Keratinocyte (primary cell): ENCODE results near the gene MRPS5. TPM values are rescaled to one million over a fixed set of nuclear protein-coding genes. Genes with fewer than 3 reads are reported as not detected.
A peak's percentile ranks its signal among the peaks of the same experiment; 100 is the strongest.

Experiments
- DNase-seq: peaks from one replicate; pipeline ENCODE4 v3.0.0-alpha.2; 2011; ENCODE audit warnings: low read depth, missing footprints, low spot score
- FAIRE-seq: peaks from 2 replicates; lab custom pipeline; 2011; peaks lifted over from hg19 to GRCh38; lab: Jason Lieb, UNC
- H2AFZ ChIP-seq: 2 replicates; pipeline ENCODE4 v1.6.0; 2012; ENCODE audit warnings: low read length, control low read depth, inconsistent platforms; ENCODE audit not compliant: control insufficient read depth
- H3K27ac ChIP-seq: 2 replicates; pipeline ENCODE4 v1.5.1; 2011; ENCODE audit warnings: low read length; ENCODE audit not compliant: control insufficient read depth, insufficient read depth
- H3K27me3 ChIP-seq: 3 replicates; pipeline ENCODE4 v1.6.0; 2011; ENCODE audit warnings: low read length; ENCODE audit not compliant: control insufficient read depth, insufficient read depth; ENCODE audit errors: extremely low read depth
- H3K36me3 ChIP-seq, 2 experiments: 2 replicates in 1 of 2; 3 replicates in 1 of 2; pipeline ENCODE4 v1.5.1; 2011; ENCODE audit warnings: low read length in 2 of 2, mild to moderate bottlenecking in 1 of 2; ENCODE audit not compliant: control insufficient read depth in 2 of 2, insufficient read depth in 2 of 2; ENCODE audit errors: extremely low read depth in 1 of 2
- H3K4me1 ChIP-seq: 3 replicates; pipeline ENCODE4 v1.5.1; 2011; ENCODE audit warnings: low read length; ENCODE audit not compliant: control insufficient read depth, insufficient read depth; ENCODE audit errors: extremely low read depth
- H3K4me2 ChIP-seq: 3 replicates; pipeline ENCODE4 v1.6.0; 2011; ENCODE audit warnings: low read depth, low read length; ENCODE audit not compliant: control insufficient read depth, insufficient read depth; ENCODE audit errors: extremely low read depth
- H3K4me3 ChIP-seq, 3 experiments: fragments of 200-600 bp in 1 of 3; sonication (generic) in 1 of 3; 2 replicates in 2 of 3; 3 replicates in 1 of 3; pipeline ENCODE4 v1.5.1; 2011 to 2016; ENCODE audit warnings: low read length in 3 of 3, mild to moderate bottlenecking in 3 of 3, control low read depth in 2 of 3, inconsistent platforms in 1 of 3, low read depth in 1 of 3, mixed read lengths in 1 of 3, mixed run types in 1 of 3, moderate library complexity in 1 of 3; ENCODE audit not compliant: control insufficient read depth in 2 of 3, insufficient read depth in 2 of 3; ENCODE audit errors: extremely low read depth in 1 of 3
- H3K79me2 ChIP-seq: 2 replicates; pipeline ENCODE4 v1.6.0; 2012; ENCODE audit warnings: low read length; ENCODE audit not compliant: control insufficient read depth, insufficient read depth
- H3K9ac ChIP-seq: 3 replicates; pipeline ENCODE4 v1.6.0; 2011; ENCODE audit warnings: low read length; ENCODE audit not compliant: control insufficient read depth, insufficient read depth; ENCODE audit errors: extremely low read depth
- H3K9me1 ChIP-seq: 3 replicates; pipeline ENCODE4 v1.6.0; 2011; ENCODE audit warnings: low read length; ENCODE audit not compliant: control insufficient read depth, insufficient read depth; ENCODE audit errors: extremely low read depth
- H3K9me3 ChIP-seq: 2 replicates; pipeline ENCODE4 v1.5.1; 2012; ENCODE audit warnings: low read depth, low read length; ENCODE audit not compliant: control insufficient read depth
- H4K20me1 ChIP-seq: 3 replicates; pipeline ENCODE4 v1.6.0; 2011; ENCODE audit warnings: low read length; ENCODE audit not compliant: control insufficient read depth, insufficient read depth; ENCODE audit errors: extremely low read depth
- EZH2 ChIP-seq: IDR thresholded peaks from one replicate; pipeline ENCODE4 v1.6.1; 2012; ENCODE audit warnings: inconsistent platforms, mild to moderate bottlenecking, low read length, moderate library complexity
- dilution Hi-C: fragments of 300-500 bp; cut with MboI; formaldehyde crosslinking; loops from one replicate; pipeline ENCODE4 v1.7.0; 2020; ENCODE audit warnings: low sequenced_read_pairs; ENCODE audit not compliant: extremely low pct_ligation_motif_present
- polyA plus RNA-seq, 5 experiments: library from polyadenylated mRNA; depleted of rRNA in 3 of 5; stranded (reverse) in 3 of 5; stranded (forward) in 1 of 5; unstranded in 1 of 5; fragments of >200 nt; gene quantifications; 1 replicate in 1 of 5; 2 replicates in 3 of 5; 3 replicates in 1 of 5; pipeline versions ENCODE4 v1.2.1 to v1.2.3, GENCODE V29; 2011 to 2012; ENCODE audit warnings: missing spikeins in 2 of 5, low read depth in 1 of 5, low replicate concordance in 1 of 5
- TF ChIP-seq, protein P1 (sequence below), 3 experiments: IDR thresholded peaks in 1 of 3; conservative IDR thresholded peaks in 1 of 3; optimal IDR thresholded peaks in 1 of 3; 2 replicates in 2 of 3; 3 replicates in 1 of 3; pipeline versions ENCODE3 to v1.5.1; 2011; ENCODE audit warnings: low read length in 3 of 3, mild to moderate bottlenecking in 3 of 3, moderate library complexity in 2 of 3, control low read depth in 1 of 3, inconsistent platforms in 1 of 3; ENCODE audit not compliant: insufficient read depth in 2 of 3; ENCODE audit errors: extremely low read depth in 1 of 3

Gene MRPS5
- polyA plus RNA-seq, 1 donor (not counting 4 experiments of a cell fraction or from before 2014, with no cell fraction given): 64.9 TPM

DNA sequence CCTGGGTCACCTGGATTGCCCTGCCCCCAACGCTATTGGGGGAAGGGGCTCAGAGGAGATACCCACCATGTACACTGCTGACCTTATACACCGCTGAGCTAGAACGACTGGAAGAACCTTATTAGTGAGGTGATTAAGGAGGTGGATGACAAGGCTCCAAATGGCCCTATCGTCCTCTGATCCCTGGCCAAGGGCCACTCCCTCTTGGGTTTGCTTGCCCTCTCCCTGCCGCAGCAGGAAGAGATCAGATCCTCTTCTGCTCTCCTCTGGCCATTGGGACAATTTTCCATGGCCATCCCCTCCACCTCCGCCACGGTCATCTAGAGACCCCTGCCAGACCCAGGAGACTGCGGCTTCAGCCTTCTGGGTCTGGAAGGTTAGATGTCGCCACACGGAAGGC, 36.8 kb upstream of the MRPS5 start:
- Histone ChIP-seq H3K9ac (peak overlapping the region; percentile 79), H3K27me3 (no peaks in the 10 kb centered on the region), H2AFZ (peak overlapping the region; percentile 90), H3K27ac (peak overlapping the region; percentile 11), H3K9me3 (no peaks in the 10 kb centered on the region), H4K20me1 (no peaks in the 10 kb centered on the region), H3K4me2 (peak overlapping the region; percentile 86), H3K79me2 (peaks cover 2% of the 10 kb centered on the region), H3K9me1 (peaks cover 2% of the 10 kb centered on the region), H3K4me3 (peak overlapping the region; percentile 56 to 74 (median 71)), H3K36me3 (peaks cover 16 to 18% of the 10 kb centered on the region in 2 experiments), H3K4me1 (peaks cover 7% of the 10 kb centered on the region)
- DNase-seq (no peak), FAIRE-seq (no peak)
- dilution Hi-C loops: no loop called here
- TF ChIP-seq, protein P1, sequence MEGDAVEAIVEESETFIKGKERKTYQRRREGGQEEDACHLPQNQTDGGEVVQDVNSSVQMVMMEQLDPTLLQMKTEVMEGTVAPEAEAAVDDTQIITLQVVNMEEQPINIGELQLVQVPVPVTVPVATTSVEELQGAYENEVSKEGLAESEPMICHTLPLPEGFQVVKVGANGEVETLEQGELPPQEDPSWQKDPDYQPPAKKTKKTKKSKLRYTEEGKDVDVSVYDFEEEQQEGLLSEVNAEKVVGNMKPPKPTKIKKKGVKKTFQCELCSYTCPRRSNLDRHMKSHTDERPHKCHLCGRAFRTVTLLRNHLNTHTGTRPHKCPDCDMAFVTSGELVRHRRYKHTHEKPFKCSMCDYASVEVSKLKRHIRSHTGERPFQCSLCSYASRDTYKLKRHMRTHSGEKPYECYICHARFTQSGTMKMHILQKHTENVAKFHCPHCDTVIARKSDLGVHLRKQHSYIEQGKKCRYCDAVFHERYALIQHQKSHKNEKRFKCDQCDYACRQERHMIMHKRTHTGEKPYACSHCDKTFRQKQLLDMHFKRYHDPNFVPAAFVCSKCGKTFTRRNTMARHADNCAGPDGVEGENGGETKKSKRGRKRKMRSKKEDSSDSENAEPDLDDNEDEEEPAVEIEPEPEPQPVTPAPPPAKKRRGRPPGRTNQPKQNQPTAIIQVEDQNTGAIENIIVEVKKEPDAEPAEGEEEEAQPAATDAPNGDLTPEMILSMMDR (optimal IDR thresholded peaks at IDR 0.05 in 1 of 3, IDR thresholded peaks at IDR 0.05 in 1 of 3, conservative IDR thresholded peaks at IDR 0.05 in 1 of 3; ENCODE audit: extremely low read depth in 1 of 3, insufficient read depth in 2 of 3, low read length in 3 of 3): no peak
- TF ChIP-seq EZH2: no peak

DNA sequence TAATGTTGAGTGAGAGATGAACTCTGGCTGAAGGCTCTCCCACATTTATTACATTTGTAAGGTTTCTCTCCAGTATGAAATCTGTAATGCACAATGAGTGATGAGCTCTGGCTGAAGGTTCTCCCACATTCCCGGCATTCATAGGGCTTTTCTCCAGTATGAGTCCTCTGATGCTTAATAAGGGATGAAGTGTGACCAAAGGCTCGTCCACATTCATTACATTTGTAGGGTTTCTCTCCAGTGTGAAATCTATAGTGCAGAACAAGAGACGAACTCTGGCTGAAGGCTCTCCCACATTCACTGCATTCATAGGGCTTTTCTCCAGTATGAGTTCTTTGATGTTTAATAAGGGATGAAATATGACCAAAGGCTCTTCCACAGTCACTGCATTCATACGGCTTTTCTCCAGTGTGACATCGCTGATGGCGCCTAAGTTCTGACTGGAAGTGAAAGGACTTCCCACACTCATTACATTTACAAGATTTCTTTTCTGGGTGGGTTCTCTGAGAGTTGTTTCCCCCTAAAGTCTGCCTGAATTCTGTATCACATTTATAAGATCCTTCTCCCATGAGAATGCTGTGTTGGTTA, 27.9 kb upstream of the MRPS5 start:
- TF ChIP-seq EZH2: no peak
- TF ChIP-seq, protein P1 (optimal IDR thresholded peaks at IDR 0.05 in 1 of 3, IDR thresholded peaks at IDR 0.05 in 1 of 3, conservative IDR thresholded peaks at IDR 0.05 in 1 of 3; ENCODE audit: extremely low read depth in 1 of 3, insufficient read depth in 2 of 3, low read length in 3 of 3): no peak
- Histone ChIP-seq H3K27ac (no peak overlapping the region), H3K4me2 (no peak overlapping the region), H3K4me3 (no peak overlapping the region), H3K27me3 (no peaks in the 10 kb centered on the region), H4K20me1 (no peaks in the 10 kb centered on the region), H3K9me3 (peaks cover 52% of the 10 kb centered on the region), H3K79me2 (no peaks in the 10 kb centered on the region), H3K36me3 (peaks cover 29 to 31% of the 10 kb centered on the region in 2 experiments), H2AFZ (no peak overlapping the region), H3K4me1 (no peaks in the 10 kb centered on the region), H3K9me1 (no peaks in the 10 kb centered on the region), H3K9ac (no peak overlapping the region)
- dilution Hi-C loops: no loop called here
- FAIRE-seq (no peak), DNase-seq (no peak)
